ENCODE results near the gene MFGE8.

Gene MFGE8

GRCh38 chr15:88915354-88915753, 2.2 kb upstream of the MFGE8 start:
- H3K4me1 ChIP-seq (ENCODE audit: control insufficient read depth, insufficient read depth, low read length): peaks cover 48% of the 10 kb centered on the region
- no peaks in the 10 kb centered on the region for H3K9me3 ChIP-seq (replicated peaks; ENCODE audit: low read length)
- H3K27me3 ChIP-seq (ENCODE audit: control insufficient read depth, insufficient read depth, low read length): no peaks in the 10 kb centered on the region

GRCh38 chr15:88913850-88914169, 631 bp upstream of the MFGE8 start:
- H3K27me3 ChIP-seq (ENCODE audit: control insufficient read depth, insufficient read depth, low read length): no peaks in the 10 kb centered on the region
- H3K36me3 ChIP-seq (ENCODE audit: insufficient read depth, low read length): peaks cover 15% of the 10 kb centered on the region
- peak overlapping the region; percentile 85 for H3K4me3 ChIP-seq (ENCODE audit: low read length)
- peak overlapping the region; percentile 96 for H3K9ac ChIP-seq (ENCODE audit: low read depth, low read length)
- peak overlapping the region; percentile 93 for H3K4me2 ChIP-seq (ENCODE audit: low read length)
- no peaks in the 10 kb centered on the region for H3K9me3 ChIP-seq (replicated peaks; ENCODE audit: low read length)
- peaks cover 40% of the 10 kb centered on the region for H3K4me1 ChIP-seq (ENCODE audit: control insufficient read depth, insufficient read depth, low read length)

More at GRCh38 chr15:88915354-88915753, 2.2 kb upstream of the MFGE8 start:
- no peak overlapping the region for H3K4me3 ChIP-seq (ENCODE audit: low read length)
- H3K4me2 ChIP-seq (ENCODE audit: low read length): no peak overlapping the region
- H3K9ac ChIP-seq (ENCODE audit: low read depth, low read length): no peak overlapping the region
- H3K36me3 ChIP-seq (ENCODE audit: insufficient read depth, low read length): peaks cover under 1% of the 10 kb centered on the region

GRCh38 chr15:88912500-88912921, 668 bp downstream of the MFGE8 start:
- Histone ChIP-seq H3K4me2 (ENCODE audit: low read length) (peak overlapping the region; percentile 93), H3K36me3 (ENCODE audit: insufficient read depth, low read length) (peaks cover 25% of the 10 kb centered on the region), H3K9ac (ENCODE audit: low read depth, low read length) (peak overlapping the region; percentile 96), H3K4me3 (ENCODE audit: low read length) (peak overlapping the region; percentile 85), H3K27me3 (ENCODE audit: control insufficient read depth, insufficient read depth, low read length) (no peaks in the 10 kb centered on the region), H3K4me1 (ENCODE audit: control insufficient read depth, insufficient read depth, low read length) (peaks cover 29% of the 10 kb centered on the region), H3K9me3 (replicated peaks; ENCODE audit: low read length) (no peaks in the 10 kb centered on the region)

GRCh38 chr15:88911766-88912118, 1.4 kb downstream of the MFGE8 start:
- H3K4me1 ChIP-seq (ENCODE audit: control insufficient read depth, insufficient read depth, low read length): peaks cover 28% of the 10 kb centered on the region
- H3K4me2 ChIP-seq (ENCODE audit: low read length): peak overlapping the region; percentile 93
- H3K27me3 ChIP-seq (ENCODE audit: control insufficient read depth, insufficient read depth, low read length): no peaks in the 10 kb centered on the region
- H3K9ac ChIP-seq (ENCODE audit: low read depth, low read length): peak overlapping the region; percentile 96
- H3K36me3 ChIP-seq (ENCODE audit: insufficient read depth, low read length): peaks cover 32% of the 10 kb centered on the region
- no peaks in the 10 kb centered on the region for H3K9me3 ChIP-seq (replicated peaks; ENCODE audit: low read length)
- H3K4me3 ChIP-seq (ENCODE audit: low read length): peak overlapping the region; percentile 85

GRCh38 chr15:88909956-88910831, 3.0 kb downstream of the MFGE8 start:
- peaks cover 46% of the 10 kb centered on the region for H3K36me3 ChIP-seq (ENCODE audit: insufficient read depth, low read length)
- peaks cover 32% of the 10 kb centered on the region for H3K4me1 ChIP-seq (ENCODE audit: control insufficient read depth, insufficient read depth, low read length)
- peak overlapping the region; percentile 40 for H3K4me2 ChIP-seq (ENCODE audit: low read length)
- H3K27me3 ChIP-seq (ENCODE audit: control insufficient read depth, insufficient read depth, low read length): no peaks in the 10 kb centered on the region
- H3K9me3 ChIP-seq (replicated peaks; ENCODE audit: low read length): no peaks in the 10 kb centered on the region
- no peak overlapping the region for H3K9ac ChIP-seq (ENCODE audit: low read depth, low read length)
- no peak overlapping the region for H3K4me3 ChIP-seq (ENCODE audit: low read length)

- Histone ChIP-seq H3K4me3 (ENCODE audit: low read length) (no peak overlapping the region), H3K4me2 (ENCODE audit: low read length) (no peak overlapping the region), H3K4me1 (ENCODE audit: control insufficient read depth, insufficient read depth, low read length) (peaks cover 36% of the 10 kb centered on the region), H3K27me3 (ENCODE audit: control insufficient read depth, insufficient read depth, low read length) (no peaks in the 10 kb centered on the region), H3K9ac (ENCODE audit: low read depth, low read length) (no peak overlapping the region), H3K9me3 (replicated peaks; ENCODE audit: low read length) (no peaks in the 10 kb centered on the region), H3K36me3 (ENCODE audit: insufficient read depth, low read length) (peaks cover 58% of the 10 kb centered on the region)
Measured at GRCh38 chr15:88908697-88909621, 4.2 kb downstream of the MFGE8 start.

GRCh38 chr15:88908123-88908522, 5.1 kb downstream of the MFGE8 start:
- H3K9ac ChIP-seq (ENCODE audit: low read depth, low read length): no peak overlapping the region
- no peaks in the 10 kb centered on the region for H3K27me3 ChIP-seq (ENCODE audit: control insufficient read depth, insufficient read depth, low read length)
- peaks cover 30% of the 10 kb centered on the region for H3K4me1 ChIP-seq (ENCODE audit: control insufficient read depth, insufficient read depth, low read length)
- peaks cover 62% of the 10 kb centered on the region for H3K36me3 ChIP-seq (ENCODE audit: insufficient read depth, low read length)
- H3K4me3 ChIP-seq (ENCODE audit: low read length): no peak overlapping the region
- no peak overlapping the region for H3K4me2 ChIP-seq (ENCODE audit: low read length)
- H3K9me3 ChIP-seq (replicated peaks; ENCODE audit: low read length): no peaks in the 10 kb centered on the region

GRCh38 chr15:88907111-88907510, 6.1 kb downstream of the MFGE8 start:
- Histone ChIP-seq H3K4me3 (ENCODE audit: low read length) (no peak overlapping the region), H3K9ac (ENCODE audit: low read depth, low read length) (no peak overlapping the region), H3K4me1 (ENCODE audit: control insufficient read depth, insufficient read depth, low read length) (peaks cover 28% of the 10 kb centered on the region), H3K4me2 (ENCODE audit: low read length) (no peak overlapping the region), H3K36me3 (ENCODE audit: insufficient read depth, low read length) (peaks cover 73% of the 10 kb centered on the region), H3K27me3 (ENCODE audit: control insufficient read depth, insufficient read depth, low read length) (no peaks in the 10 kb centered on the region), H3K9me3 (replicated peaks; ENCODE audit: low read length) (no peaks in the 10 kb centered on the region)

- Histone ChIP-seq H3K27me3 (ENCODE audit: control insufficient read depth, insufficient read depth, low read length) (no peaks in the 10 kb centered on the region), H3K9ac (ENCODE audit: low read depth, low read length) (no peak overlapping the region), H3K4me2 (ENCODE audit: low read length) (no peak overlapping the region), H3K9me3 (replicated peaks; ENCODE audit: low read length) (no peaks in the 10 kb centered on the region), H3K4me3 (ENCODE audit: low read length) (no peak overlapping the region), H3K4me1 (ENCODE audit: control insufficient read depth, insufficient read depth, low read length) (peaks cover 23% of the 10 kb centered on the region), H3K36me3 (ENCODE audit: insufficient read depth, low read length) (peaks cover 78% of the 10 kb centered on the region)
Measured at GRCh38 chr15:88906551-88906950, 6.6 kb downstream of the MFGE8 start.

- Histone ChIP-seq H3K27me3 (ENCODE audit: control insufficient read depth, insufficient read depth, low read length) (no peaks in the 10 kb centered on the region), H3K4me3 (ENCODE audit: low read length) (no peak overlapping the region), H3K9me3 (replicated peaks; ENCODE audit: low read length) (no peaks in the 10 kb centered on the region), H3K9ac (ENCODE audit: low read depth, low read length) (no peak overlapping the region), H3K4me2 (ENCODE audit: low read length) (no peak overlapping the region), H3K36me3 (ENCODE audit: insufficient read depth, low read length) (peaks cover 82% of the 10 kb centered on the region), H3K4me1 (ENCODE audit: control insufficient read depth, insufficient read depth, low read length) (peaks cover 22% of the 10 kb centered on the region)
Measured at GRCh38 chr15:88906130-88906529, 7.0 kb downstream of the MFGE8 start.

GRCh38 chr15:88905576-88905975, 7.6 kb downstream of the MFGE8 start:
- peaks cover 22% of the 10 kb centered on the region for H3K4me1 ChIP-seq (ENCODE audit: control insufficient read depth, insufficient read depth, low read length)
- no peak overlapping the region for H3K9ac ChIP-seq (ENCODE audit: low read depth, low read length)
- H3K27me3 ChIP-seq (ENCODE audit: control insufficient read depth, insufficient read depth, low read length): no peaks in the 10 kb centered on the region
- no peak overlapping the region for H3K4me2 ChIP-seq (ENCODE audit: low read length)
- no peak overlapping the region for H3K4me3 ChIP-seq (ENCODE audit: low read length)
- peaks cover 88% of the 10 kb centered on the region for H3K36me3 ChIP-seq (ENCODE audit: insufficient read depth, low read length)
- H3K9me3 ChIP-seq (replicated peaks; ENCODE audit: low read length): no peaks in the 10 kb centered on the region
